ENCODE data around the gene KIFBP.

DNA sequence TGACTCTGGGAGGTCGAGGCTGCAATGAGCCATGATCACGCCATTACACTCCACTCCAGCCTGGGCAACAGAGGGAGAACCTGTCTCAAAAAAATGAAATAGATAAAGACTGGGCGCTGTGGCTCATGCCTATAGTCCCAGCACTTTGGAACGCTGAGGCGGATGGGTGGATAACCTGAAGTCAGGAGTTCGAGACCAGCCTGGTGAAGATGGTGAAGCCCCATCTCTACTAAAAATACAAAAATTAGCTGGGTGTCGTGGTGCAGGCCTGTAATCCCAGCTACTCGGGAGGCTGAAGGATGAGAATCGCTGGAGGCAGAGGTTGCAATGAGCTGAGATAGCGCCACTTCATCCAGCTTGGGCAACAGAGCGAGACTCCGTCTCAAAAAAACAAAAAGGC lies 33.7 kb upstream of the KIFBP start:
- TF ChIP-seq POLR2AphosphoS5 (IDR thresholded peaks at IDR 0.05; ENCODE audit: insufficient read depth in 1 of 2, low read depth in 1 of 2) (no peak), POLR2A (IDR thresholded peaks at IDR 0.05) (no peak)
- TF ChIP-seq, protein P1, sequence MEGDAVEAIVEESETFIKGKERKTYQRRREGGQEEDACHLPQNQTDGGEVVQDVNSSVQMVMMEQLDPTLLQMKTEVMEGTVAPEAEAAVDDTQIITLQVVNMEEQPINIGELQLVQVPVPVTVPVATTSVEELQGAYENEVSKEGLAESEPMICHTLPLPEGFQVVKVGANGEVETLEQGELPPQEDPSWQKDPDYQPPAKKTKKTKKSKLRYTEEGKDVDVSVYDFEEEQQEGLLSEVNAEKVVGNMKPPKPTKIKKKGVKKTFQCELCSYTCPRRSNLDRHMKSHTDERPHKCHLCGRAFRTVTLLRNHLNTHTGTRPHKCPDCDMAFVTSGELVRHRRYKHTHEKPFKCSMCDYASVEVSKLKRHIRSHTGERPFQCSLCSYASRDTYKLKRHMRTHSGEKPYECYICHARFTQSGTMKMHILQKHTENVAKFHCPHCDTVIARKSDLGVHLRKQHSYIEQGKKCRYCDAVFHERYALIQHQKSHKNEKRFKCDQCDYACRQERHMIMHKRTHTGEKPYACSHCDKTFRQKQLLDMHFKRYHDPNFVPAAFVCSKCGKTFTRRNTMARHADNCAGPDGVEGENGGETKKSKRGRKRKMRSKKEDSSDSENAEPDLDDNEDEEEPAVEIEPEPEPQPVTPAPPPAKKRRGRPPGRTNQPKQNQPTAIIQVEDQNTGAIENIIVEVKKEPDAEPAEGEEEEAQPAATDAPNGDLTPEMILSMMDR (IDR thresholded peaks at IDR 0.05) = no peak
